HCT116 (cell line): ENCODE measurements around the gene DPYSL5.

ENCODE experiments used
- CEBPB ChIP-seq: IDR thresholded peaks from 2 replicates; pipeline ENCODE4 v1.6.1; 2012; ENCODE audit warnings: low read depth
- ELF1 ChIP-seq: IDR thresholded peaks from 2 replicates; pipeline ENCODE4 v1.6.1; 2012; ENCODE audit warnings: low read depth, borderline replicate concordance
- EZH2 ChIP-seq: fragments of 200-600 bp; sonication (generic); IDR thresholded peaks from 2 replicates; pipeline ENCODE4 v1.6.1; 2017; ENCODE audit warnings: antibody characterized with exemption, mixed run types
- EZH2phosphoT487 ChIP-seq: fragments of 200-600 bp; IDR thresholded peaks from 2 replicates; pipeline ENCODE4 v1.6.1; 2018; ENCODE audit warnings: antibody characterized with exemption, borderline replicate concordance
- FOSL1 ChIP-seq: IDR thresholded peaks from 2 replicates; pipeline ENCODE4 v1.6.1; 2012; ENCODE audit warnings: low read depth
- POLR2A ChIP-seq: IDR thresholded peaks from 2 replicates; pipeline ENCODE4 v1.7.0; 2011; ENCODE audit warnings: borderline replicate concordance; ENCODE audit not compliant: insufficient read depth, insufficient read length; ENCODE audit errors: extremely low read depth
- POLR2AphosphoS5 ChIP-seq: IDR thresholded peaks from 2 replicates; pipeline ENCODE4 v1.6.1; 2011; ENCODE audit warnings: mild to moderate bottlenecking, low read depth, low read length, moderate library complexity
- RAD21 ChIP-seq: IDR thresholded peaks from 2 replicates; pipeline ENCODE4 v1.6.1; 2012; ENCODE audit warnings: low read depth, mild to moderate bottlenecking
- SP1 ChIP-seq: IDR thresholded peaks from 2 replicates; pipeline ENCODE4 v1.6.1; 2012; ENCODE audit warnings: low read depth
- YY1 ChIP-seq: IDR thresholded peaks from 2 replicates; pipeline ENCODE4 v1.6.1; 2011; ENCODE audit warnings: low read length, low read depth, moderate library complexity, mild to moderate bottlenecking; ENCODE audit not compliant: insufficient replicate concordance; ENCODE audit errors: extremely low read depth
- ZNF274 ChIP-seq: fragments of 200-500 bp; sonication (Bioruptor generic); IDR thresholded peaks from 2 replicates; pipeline ENCODE4 v1.6.1; 2014; ENCODE audit warnings: mild to moderate bottlenecking, low read depth, low read length, inconsistent platforms
- TF ChIP-seq, protein P1 (sequence below), 3 experiments: fragments of 200-600 bp in 1 of 3; sonication (generic) in 1 of 3; IDR thresholded peaks in 2 of 3; conservative IDR thresholded peaks in 1 of 3; 2 replicates each; pipeline ENCODE4 v1.5.1; 2012 to 2017; ENCODE audit warnings: low read depth in 2 of 3, low read length in 2 of 3, antibody characterized with exemption in 1 of 3, borderline replicate concordance in 1 of 3, control low read depth in 1 of 3, mild to moderate bottlenecking in 1 of 3, mixed read lengths in 1 of 3, mixed run types in 1 of 3, moderate library complexity in 1 of 3; ENCODE audit not compliant: insufficient read depth in 1 of 3
- TF ChIP-seq, protein P2 (sequence below): IDR thresholded peaks from 2 replicates; pipeline ENCODE4 v1.6.1; 2011; ENCODE audit warnings: mild to moderate bottlenecking, low read length, moderate library complexity; ENCODE audit not compliant: insufficient replicate concordance; ENCODE audit errors: extremely low read depth
- TF ChIP-seq, protein P3 (sequence below): IDR thresholded peaks from 2 replicates; pipeline ENCODE4 v1.6.1; 2012

DNA sequence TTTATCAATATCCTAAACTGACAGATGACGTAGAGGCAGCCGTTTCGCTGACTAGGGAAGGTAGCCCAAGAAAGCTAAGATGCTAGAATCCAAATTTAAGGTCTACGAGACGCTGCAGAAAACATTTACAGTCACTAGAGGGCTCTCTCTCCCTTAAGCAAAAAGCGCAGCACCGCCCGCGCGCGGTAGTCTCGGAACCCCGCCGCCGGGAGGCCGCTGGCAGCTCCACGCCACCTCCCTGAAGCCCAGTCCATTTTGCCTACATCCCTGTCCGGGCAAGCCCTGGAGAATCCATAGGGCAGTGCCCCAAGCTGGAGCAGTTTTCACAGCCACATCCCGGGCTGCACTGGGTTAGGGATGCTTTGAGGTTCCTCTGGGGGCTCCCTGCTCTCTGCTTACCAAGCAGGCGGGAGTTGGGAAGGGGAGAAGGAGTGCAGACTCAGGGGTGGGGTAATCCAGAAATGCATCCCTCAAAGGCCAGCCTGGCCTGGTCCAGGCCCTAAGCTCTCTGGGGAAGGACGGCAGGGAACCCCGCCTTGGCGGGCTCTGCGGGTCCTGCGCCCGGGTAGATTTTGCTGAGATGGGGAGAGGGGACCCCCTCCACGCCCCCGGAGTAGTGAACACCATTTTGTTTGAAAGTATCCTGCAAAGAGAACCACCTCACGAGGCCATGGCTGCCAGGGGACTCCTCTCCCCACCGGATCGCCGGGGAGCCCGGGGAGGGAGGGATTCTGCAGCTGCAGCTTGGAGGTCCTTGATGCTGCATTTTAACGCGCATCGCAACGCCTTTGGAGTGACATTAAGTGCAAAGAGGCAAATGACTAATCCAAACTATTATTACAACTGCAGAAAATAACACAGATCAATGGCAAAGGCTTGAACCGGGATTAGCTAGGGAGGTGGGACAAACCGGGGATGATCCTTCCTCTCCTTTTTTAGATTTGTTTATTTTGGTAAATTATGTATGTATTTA, 1.3 kb upstream of the DPYSL5 start:
- TF ChIP-seq YY1 (peak; percentile 31), RAD21 (peak; percentile 97), POLR2AphosphoS5 (no peak), EZH2phosphoT487 (no peak), FOSL1 (no peak), ZNF274 (no peak), SP1 (no peak), CEBPB (no peak), EZH2 (no peak), POLR2A (no peak), ELF1 (no peak)
- TF ChIP-seq, protein P1, sequence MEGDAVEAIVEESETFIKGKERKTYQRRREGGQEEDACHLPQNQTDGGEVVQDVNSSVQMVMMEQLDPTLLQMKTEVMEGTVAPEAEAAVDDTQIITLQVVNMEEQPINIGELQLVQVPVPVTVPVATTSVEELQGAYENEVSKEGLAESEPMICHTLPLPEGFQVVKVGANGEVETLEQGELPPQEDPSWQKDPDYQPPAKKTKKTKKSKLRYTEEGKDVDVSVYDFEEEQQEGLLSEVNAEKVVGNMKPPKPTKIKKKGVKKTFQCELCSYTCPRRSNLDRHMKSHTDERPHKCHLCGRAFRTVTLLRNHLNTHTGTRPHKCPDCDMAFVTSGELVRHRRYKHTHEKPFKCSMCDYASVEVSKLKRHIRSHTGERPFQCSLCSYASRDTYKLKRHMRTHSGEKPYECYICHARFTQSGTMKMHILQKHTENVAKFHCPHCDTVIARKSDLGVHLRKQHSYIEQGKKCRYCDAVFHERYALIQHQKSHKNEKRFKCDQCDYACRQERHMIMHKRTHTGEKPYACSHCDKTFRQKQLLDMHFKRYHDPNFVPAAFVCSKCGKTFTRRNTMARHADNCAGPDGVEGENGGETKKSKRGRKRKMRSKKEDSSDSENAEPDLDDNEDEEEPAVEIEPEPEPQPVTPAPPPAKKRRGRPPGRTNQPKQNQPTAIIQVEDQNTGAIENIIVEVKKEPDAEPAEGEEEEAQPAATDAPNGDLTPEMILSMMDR (IDR thresholded peaks at IDR 0.05 in 2 of 3, conservative IDR thresholded peaks at IDR 0.05 in 1 of 3; ENCODE audit: borderline replicate concordance in 1 of 3, insufficient read depth in 1 of 3, low read depth in 2 of 3, low read length in 2 of 3), result peak; percentile 79 to 97 (median 84)
- TF ChIP-seq, protein P2, sequence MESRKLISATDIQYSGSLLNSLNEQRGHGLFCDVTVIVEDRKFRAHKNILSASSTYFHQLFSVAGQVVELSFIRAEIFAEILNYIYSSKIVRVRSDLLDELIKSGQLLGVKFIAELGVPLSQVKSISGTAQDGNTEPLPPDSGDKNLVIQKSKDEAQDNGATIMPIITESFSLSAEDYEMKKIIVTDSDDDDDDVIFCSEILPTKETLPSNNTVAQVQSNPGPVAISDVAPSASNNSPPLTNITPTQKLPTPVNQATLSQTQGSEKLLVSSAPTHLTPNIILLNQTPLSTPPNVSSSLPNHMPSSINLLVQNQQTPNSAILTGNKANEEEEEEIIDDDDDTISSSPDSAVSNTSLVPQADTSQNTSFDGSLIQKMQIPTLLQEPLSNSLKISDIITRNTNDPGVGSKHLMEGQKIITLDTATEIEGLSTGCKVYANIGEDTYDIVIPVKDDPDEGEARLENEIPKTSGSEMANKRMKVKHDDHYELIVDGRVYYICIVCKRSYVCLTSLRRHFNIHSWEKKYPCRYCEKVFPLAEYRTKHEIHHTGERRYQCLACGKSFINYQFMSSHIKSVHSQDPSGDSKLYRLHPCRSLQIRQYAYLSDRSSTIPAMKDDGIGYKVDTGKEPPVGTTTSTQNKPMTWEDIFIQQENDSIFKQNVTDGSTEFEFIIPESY, result no peak
- TF ChIP-seq, protein P3, sequence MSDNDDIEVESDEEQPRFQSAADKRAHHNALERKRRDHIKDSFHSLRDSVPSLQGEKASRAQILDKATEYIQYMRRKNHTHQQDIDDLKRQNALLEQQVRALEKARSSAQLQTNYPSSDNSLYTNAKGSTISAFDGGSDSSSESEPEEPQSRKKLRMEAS, result no peak
